HuH-7 (cell line): ENCODE results near the gene IKZF3.
"Not testable (repeated sequence)": the region's sequence is repeated elsewhere in the genome, so short reads cannot be mapped to it uniquely, and the experiment has no call there.

Experiments used
- DNase-seq: peaks from one replicate; pipeline ENCODE4 v3.0.0; 2011; ENCODE audit warnings: low spot score

IKZF3 gene

DNA sequence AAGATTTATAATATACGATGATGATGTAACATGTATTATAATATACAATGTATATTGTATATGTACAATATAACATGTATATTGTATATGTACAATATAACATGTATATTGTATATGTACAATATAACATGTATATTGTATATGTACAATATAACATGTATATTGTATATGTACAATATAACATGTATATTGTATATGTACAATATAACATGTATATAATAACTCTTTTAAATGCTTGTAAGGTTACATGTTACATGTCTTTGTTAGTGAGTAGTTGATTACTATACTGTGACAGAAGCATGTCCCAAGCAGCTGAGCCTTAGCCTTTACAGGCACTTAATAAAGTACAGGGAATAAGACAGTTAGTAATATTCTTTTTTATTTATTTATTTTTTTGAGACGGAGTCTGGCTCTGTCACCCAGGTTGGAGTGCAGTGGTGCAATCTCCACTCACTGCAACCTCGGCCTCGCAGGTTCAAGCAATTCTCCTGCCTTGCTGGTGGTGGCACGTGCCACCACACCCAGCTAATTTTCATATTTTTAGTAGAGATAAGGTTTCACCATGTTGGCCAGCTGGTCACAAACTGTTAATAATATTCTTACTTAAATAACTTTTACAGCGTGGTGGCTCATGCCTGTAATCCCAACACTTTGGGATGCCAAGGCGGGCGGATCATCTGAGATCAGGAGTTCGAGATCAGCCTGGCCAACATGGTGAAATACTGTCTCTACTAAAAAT, 8.0 kb downstream of the IKZF3 start:
- not testable (repeated sequence) for DNase-seq

DNA sequence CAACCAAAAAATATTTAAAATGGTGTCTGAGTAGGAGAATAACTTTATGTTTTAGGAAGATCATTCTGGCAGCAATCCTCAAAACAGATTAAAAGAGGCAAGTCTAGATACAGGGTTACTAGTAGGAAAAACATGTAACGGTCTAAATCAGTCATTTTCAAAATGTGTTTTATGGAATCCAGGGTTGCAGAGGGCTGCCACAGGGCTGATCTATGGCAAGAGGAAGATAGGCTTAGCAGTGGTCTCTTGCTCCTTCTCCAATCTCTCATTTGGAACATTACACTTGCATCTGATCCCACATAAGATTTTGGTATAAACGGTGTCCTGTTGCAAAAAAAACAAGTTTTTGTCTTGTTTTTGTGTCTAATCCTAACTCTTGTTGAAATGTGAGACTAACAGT, 9.2 kb downstream of the IKZF3 start:
- DNase-seq: no peak

DNA sequence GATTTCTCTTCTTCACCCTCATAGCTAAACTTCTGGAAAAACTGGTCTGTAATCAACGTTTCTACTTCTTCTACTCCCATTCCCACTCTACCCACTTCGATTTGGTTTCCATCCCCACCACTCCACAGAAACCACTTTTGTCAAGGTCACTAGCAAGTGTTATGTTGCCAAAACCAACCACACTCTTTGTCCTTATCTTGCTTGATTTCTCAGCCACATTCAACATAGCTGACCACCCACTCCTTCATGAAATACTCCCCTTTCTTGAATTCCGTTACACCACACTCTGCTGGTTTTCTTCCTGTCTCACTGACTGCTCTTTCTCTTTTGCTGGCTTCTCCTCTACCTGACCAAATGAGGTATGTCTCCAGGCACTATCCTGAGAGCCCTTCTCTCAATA, 11.9 kb downstream of the IKZF3 start:
- no peak for DNase-seq

DNA sequence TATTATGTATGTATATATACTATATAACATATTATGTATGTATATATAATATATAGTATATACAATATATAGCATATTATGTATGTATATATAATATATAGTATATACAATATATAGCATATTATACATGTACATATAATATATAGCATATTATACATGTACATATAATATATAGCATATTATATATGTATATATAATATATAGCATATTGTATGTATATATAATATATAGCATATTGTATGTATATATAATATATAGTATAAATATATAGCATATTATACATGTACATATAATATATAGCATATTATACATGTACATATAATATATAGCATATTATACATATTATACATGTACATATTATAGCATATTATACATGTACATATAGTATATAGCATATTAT, 13.9 kb downstream of the IKZF3 start:
- DNase-seq: not testable (repeated sequence)

DNA sequence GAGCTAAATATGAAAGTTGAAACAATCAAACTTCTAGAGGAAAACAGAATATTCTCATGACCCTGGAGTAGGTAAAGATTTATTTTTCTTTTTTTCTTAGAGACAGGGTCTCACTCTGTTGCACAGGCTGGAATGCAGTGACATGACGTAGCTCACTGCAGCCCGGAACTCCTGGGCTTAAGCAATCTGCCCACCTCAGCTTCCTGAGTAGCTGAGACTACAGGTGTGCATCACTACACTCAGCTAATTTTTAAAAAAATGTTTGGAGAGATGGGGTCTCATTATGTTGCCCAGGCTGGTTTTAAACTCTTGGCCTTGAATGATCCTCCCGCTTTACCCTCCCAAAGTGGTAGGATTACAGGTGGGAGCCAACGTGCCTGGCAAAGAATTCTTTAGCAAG, 15.5 kb downstream of the IKZF3 start:
- no peak for DNase-seq

DNA sequence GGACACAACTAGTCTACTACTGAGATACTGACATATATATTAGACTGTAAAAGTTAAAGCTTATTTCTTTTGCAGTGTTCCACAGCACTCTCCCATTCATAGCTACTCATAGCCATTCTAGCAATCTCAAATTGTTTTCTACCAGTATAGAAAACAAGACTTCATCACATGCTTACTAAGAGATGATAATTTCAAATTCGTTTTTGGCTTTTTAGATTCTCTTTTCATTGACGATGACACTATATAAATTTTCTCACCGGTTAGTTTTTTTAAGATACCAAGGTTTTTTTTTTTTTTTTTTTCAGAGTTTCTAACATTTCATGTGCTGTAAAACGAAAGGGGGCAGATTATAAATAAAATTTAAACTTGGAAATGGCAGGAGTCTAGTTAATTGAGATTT, 17.9 kb downstream of the IKZF3 start:
- no peak for DNase-seq

DNA sequence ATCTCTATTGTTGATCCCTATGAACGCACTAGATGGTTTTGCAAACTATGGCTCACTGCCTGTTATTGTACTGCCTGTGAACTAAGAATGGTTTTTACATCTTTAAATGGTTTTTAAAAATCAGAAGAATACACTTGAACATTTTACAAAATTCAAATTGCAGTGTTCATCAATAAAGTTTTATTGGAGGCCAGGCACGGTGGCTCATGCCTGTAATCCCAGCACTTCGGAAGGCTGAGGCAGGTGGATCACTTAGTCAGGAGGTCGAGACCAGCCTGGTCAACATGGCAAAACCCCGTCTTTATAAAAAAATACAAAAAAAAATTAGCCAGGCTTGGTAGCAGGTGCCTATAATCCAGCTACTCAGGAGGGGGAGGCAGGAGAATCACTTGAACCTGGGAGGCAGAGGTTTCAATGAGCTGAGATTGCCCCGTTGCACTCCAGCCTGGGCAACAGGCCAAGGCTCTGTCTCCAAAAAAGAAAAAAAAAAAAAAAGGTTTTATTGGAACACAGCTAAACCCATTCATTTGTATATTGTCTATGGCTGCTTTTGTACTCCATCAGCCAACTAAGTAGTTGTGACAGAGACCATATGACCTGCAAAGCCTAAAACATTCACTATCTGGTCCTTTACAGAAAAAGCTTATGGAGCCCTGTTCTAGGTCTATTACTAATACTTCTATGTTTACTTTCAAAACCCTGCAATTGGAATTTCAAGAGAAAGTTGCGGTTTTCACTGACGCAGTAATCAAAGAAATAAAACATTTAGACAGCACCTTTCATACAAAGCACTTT, 18.9 kb downstream of the IKZF3 start:
- DNase-seq: no peak

DNA sequence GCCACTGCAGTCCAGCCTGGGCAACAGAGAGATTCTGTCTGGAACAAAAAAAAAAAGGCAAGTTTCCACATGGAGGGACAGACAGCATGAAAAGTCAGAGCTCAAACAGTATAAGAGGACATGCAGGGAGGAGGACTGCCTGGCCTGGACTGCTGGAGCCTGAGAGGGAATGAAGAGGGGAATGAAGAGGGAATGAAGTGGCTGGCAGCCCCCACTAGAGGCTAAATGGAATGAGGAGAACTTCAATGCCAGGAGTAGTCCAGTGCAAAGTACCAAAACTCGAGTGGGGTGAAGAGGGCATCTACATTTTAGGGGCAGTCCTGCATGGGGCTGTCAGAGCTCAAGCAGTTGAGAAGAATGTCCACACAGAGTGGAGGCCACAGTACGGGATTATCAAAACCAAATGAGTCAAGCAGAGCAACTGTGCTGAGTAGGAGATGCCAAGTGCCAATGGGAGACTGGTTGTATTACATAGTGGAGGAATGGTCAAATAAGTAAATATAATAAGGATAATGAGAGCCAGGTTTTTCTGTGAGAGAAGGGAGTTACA, 22.9 kb downstream of the IKZF3 start:
- DNase-seq: no peak

DNA sequence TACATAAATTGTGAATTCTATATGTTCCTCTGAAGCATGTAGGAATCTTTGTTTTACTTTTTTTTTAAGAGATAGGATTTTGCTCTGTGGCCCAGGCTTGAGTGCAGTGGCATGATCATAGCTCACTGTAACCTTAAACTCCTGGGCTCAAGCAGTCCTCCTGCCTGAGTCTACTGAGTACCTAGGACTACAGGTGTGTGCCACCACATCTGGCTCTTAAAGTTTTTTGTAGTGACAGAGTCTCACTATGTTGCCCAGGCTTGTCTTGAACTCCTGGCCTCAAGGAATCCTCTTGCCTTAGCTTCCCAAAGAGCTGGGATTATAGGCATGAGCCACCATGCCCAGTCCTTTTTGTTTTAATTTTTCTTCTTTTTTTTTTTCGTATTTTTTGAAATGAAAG, 25.3 kb downstream of the IKZF3 start:
- no peak for DNase-seq

DNA sequence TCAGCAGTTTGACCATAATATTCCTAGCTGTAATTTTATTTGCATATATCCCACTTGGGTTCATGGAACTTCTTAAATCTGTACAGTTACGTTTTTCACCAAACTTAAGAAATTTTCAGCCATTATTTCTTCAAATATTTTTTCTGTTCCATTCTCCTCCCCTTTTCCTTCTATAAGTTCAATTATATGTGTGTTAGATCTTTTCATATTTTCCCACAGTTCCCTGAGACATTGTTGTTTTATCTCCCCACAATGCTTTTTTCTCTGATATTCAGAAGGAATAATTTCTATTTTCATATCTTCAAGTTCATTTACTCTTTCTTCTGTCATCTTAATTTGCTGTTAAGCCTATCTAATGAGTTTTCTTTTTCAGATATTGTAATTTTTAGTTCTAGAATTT, 26.1 kb downstream of the IKZF3 start:
- no peak for DNase-seq

DNA sequence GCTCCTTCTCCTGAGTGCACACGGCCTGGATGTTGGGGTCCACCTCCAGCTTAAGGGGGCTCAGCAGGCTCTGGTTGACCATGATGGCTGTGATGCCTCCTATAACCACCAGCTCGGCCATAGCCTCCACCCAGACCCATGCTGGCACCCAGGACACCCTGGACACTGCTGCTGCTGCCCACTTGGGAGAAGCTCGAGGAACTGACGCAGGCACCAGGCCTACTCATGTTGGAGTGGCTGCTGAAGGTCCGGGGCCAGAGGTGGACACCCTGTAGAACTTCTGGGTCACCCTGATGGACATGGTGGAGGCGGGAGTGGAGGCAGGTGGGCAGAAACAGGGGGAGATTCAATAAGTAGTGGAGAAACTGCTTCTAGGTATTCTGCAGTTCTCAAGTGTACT, 28.0 kb downstream of the IKZF3 start:
- DNase-seq: no peak

DNA sequence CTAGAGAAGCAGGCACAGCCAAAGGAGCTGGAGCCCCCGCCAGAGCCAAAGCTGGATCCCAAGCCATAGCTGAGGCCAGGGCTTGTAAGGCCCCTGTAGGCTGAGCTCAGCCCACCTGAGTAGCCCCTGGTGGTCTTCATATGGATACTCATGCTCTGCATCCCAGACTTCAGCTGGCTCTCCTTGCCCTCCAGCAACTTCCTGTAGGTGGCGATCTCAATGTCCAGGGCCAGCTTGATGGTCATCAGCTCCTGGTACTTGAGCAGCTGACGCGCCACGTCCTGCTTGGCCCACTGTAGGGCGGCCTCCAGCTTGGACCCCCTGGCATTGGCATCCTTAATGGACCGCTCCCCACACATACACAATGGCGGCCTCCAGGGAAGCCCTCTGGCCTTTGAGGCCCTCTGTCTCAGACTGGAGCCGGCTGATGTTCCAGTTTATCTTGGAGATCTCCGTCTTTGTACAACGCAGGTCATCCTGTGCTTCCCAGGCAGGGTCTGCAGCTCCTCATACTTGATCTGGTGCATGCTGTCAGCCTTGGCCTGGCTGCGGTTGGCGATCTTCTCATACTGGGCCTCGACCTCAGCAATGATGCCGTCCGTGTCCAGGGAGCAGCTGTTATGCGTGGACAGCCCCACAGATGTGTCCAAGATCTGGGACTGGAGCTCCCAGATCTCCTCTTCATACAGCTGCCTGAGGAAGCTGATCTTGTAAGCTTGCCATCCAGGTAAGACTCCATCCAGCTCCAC, 28.9 kb downstream of the IKZF3 start:
- no peak for DNase-seq

DNA sequence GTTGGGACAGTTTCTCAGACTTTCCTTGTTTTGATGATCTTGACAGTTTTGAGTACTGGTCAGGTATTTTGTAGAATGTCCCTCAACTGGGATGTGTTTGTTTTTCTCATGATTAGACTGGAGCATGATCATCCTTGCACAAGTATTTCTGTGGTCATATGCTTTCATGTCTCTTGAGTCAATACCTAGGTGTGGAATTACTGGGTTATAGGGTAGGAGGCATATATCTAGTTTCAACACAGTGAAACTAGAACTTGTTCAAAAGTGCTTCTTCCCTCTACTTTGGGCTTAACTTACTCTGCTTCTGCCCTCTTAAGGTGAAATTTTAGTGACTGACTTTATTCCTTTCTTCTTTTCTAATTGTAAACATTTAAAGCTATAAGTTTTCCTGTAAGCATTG, 30.1 kb downstream of the IKZF3 start:
- no peak for DNase-seq

DNA sequence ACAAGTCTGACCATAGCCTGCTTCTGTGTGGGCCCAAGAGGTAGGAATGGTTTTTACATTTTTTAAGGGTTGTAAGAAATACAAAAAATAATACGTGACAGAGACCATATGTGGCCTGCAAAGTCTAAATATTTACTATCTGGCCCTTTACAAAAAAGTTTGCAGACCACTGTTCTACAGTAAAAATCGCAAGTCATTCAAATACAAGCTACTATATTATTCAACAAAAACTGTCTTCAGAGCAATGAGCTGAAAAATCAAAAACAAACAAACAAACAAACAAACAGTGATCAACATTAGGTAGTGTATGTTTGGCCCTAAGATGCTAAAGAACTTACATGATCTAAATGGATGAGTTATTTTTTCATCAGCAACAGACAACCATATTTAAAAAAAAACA, 32.5 kb downstream of the IKZF3 start:
- no peak for DNase-seq

DNA sequence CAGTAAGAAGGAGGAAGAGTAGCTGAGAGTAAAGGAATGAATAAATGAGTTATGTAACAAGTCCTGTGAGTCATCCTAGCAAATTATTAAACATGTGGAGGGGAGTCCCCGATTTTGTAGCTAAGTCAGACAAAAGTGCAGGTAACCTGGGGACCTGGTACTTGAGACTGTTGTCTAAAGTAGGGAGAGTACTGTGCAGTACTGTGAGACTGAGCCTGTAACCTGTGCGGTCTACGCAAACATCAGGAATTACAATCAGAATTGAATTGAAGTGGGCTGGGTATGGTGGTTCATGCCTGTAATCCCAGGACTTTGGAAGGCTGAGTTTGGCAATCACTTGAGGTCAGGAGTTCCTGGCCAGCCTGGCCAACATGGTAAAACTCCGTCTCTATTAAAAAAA, 35.7 kb downstream of the IKZF3 start:
- DNase-seq: no peak

DNA sequence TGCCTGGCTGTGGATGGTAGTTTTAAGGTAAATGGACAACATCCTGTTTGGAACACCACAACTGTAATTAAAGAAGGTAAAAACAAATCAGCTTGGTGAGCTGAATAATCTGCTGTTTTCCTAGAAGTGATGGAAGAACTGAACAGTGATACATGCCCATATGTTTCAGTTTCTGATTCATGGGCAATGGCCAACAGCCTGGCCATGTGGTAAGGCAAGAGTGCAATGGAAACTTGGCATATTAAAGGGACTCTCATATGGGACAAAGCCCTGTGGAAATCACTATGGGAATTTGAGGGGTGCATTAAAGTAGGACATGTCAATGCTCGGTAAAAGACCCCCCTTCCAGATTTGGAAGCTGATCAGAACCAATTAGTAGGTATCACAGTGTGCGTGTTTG, 37.8 kb downstream of the IKZF3 start:
- no peak for DNase-seq

DNA sequence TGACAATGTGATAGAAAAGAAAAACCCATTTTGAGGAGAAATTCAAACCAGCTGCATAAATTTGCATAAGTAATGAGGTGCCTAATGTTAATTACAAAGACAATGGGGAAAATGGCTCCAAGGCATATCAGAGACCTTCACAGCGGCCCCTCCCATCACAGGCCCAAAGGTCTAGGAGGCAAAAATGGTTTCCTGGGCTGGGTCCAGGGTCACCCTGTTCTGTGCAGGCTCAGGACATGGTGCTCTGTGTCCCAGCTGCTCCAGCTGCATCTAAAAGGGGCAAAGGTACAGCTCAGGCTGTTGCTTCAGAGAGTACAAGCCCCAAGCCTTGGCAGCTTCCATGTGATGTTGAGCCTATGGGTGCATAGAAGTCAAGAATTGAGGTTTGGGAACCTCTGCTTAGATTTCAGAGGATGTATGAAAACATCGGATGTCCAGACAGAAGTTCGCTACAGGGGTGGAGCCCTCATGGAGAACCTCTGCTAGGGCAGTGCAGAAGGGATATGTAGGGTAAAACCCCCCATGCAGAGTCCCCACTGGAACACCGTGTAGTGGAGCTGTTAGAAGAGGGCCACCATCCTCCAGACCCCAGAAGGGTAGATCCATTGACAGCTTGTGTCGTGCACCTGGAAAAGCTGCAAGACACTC, 40.6 kb downstream of the IKZF3 start:
- DNase-seq: no peak

DNA sequence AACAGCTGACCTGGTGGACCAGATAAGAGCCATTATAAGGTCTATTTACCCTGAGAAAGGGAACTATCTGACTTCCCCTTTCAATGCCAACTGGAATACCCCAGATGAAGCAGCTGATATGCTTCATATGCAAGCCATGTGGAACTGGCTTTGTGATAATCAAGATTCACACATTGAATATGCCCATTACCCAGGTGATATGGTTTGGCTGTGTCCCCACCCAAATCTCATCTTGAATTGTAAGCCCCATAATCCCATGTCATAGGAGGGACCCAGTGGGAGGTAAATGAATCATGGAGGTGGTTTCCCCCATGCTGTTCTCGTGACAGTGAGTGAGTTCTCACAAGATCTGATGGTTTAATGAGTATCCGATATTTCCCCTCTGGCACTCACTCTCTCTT, 42.1 kb downstream of the IKZF3 start:
- DNase-seq: no peak

DNA sequence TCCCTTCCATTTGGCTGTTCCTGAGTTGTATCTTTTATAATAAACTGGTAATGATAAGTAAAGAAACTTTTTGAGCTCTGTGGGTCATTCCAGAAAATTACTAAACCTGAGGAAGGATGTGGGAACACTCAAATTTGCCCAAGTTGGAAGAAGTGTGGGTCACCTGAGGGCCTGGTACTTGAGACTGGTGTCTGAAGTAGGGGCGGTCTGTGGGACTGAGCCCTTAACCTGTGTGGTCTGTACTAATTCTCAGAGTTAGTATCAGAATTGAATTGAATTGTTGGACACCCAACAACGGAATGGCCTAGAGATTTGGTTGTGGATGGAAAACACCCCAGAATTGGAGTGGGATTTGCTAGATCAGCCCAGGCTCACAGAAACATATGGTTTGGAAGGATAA, 43.1 kb downstream of the IKZF3 start:
- DNase-seq: no peak

DNA sequence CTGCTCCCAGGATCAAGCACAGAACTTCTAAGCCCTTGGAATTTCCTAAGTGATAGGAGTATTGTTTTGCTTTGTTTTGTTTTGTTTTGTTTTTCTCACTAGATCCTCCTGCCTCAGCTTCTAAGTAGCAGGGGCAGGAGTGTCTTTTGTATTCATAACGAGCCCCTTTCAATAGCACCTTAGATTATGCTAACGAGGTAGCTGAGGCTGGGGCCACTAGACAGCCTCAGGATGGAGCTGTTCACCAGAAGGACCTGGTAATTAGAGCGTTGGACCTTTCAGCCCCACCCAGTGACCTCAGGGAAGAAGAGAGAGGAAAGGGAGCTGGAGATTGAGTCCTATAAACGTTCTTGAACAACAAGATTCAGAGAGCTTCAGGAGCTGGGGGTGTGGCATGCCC, 43.6 kb downstream of the IKZF3 start:
- DNase-seq: no peak

DNA sequence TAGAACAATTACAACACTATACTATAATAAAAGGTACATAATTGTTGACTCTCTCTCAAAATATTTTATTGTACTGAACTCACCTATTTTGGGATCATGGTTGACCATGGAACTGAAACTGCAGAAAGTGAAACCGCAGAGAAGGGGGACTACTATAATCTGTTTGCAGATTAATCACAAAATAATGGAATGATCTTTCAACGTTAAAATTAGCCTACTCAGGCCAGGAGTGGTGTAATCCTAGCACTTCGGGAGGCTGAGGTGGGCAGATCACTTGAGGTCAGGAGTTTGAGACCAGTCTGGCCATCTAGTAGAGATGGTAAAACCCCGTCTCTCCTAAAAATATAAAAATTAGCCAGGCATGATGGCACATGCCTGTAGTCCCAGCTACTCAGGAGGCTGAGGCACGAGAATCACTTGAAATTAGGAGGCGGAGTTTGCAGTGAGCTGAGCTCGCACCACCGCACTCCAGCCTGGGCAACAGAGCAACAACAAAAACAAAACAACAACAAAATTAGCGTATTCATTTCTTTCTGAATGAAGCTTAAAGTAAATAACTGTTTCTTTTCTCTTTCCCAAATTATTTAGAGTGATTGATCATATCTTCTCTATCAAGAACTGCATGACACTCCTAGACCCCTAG, 45.6 kb downstream of the IKZF3 start:
- DNase-seq: no peak

DNA sequence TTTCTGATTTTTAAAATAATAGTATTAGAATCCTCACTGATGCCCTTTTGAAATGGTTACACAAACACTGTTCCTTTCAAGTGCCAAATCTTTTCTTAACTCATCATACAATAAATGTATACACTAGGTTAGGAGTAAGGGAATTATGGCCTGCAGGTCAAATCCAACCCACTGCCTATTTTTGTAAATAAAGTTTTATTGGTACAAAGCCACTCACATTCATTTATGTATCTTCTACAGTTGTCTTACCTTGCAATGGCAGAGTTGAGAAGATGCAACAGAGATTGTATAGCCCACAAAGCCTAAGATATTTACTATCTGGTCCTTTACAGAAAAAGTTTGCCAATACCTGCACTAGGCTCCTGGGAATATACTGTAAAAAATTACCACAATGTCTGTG, 47.8 kb downstream of the IKZF3 start:
- no peak for DNase-seq
